ENCODE measurements around the gene SRGAP3.

Gene SRGAP3

GRCh38 chr3:9198899-9199335, 50.5 kb downstream of the SRGAP3 start:
- no peak for DNase-seq

GRCh38 chr3:9198261-9198660, 51.2 kb downstream of the SRGAP3 start:
- no peak for DNase-seq

GRCh38 chr3:9196020-9196419, 53.4 kb downstream of the SRGAP3 start:
- no peak for DNase-seq

- DNase-seq, result no peak
Measured at GRCh38 chr3:9195390-9195789, 54.1 kb downstream of the SRGAP3 start.

GRCh38 chr3:9194509-9195184, 54.8 kb downstream of the SRGAP3 start:
- DNase-seq, result no peak

GRCh38 chr3:9193633-9194195, 55.7 kb downstream of the SRGAP3 start:
- no peak for DNase-seq

- DNase-seq, result no peak
Measured at GRCh38 chr3:9193211-9193610, 56.2 kb downstream of the SRGAP3 start.

- DNase-seq, result no peak
Measured at GRCh38 chr3:9192248-9193025, 57.0 kb downstream of the SRGAP3 start.

- DNase-seq, result no peak
Measured at GRCh38 chr3:9190276-9190675, 59.2 kb downstream of the SRGAP3 start.

GRCh38 chr3:9188583-9188982, 60.9 kb downstream of the SRGAP3 start:
- DNase-seq, result no peak

GRCh38 chr3:9185701-9186100, 63.7 kb downstream of the SRGAP3 start:
- no peak for DNase-seq

GRCh38 chr3:9185046-9185445, 64.4 kb downstream of the SRGAP3 start:
- no peak for DNase-seq

GRCh38 chr3:9184461-9184835, 65.0 kb downstream of the SRGAP3 start:
- no peak for DNase-seq

GRCh38 chr3:9183811-9184460, 65.5 kb downstream of the SRGAP3 start:
- DNase-seq, result no peak

GRCh38 chr3:9183011-9183410, 66.4 kb downstream of the SRGAP3 start:
- DNase-seq, result no peak

- DNase-seq, result peak; percentile 29
Measured at GRCh38 chr3:9180764-9181117, 68.7 kb downstream of the SRGAP3 start.

GRCh38 chr3:9179826-9180763, 69.4 kb downstream of the SRGAP3 start:
- peak; percentile 24 for DNase-seq

GRCh38 chr3:9178697-9179096, 70.7 kb downstream of the SRGAP3 start:
- no peak for DNase-seq

GRCh38 chr3:9175421-9175820, 74.0 kb downstream of the SRGAP3 start:
- DNase-seq, result no peak

- no peak for DNase-seq
Measured at GRCh38 chr3:9173445-9173844, 76.0 kb downstream of the SRGAP3 start.

GRCh38 chr3:9172851-9173321, 76.6 kb downstream of the SRGAP3 start:
- DNase-seq, result no peak

- no peak for DNase-seq
Measured at GRCh38 chr3:9170851-9171160, 78.6 kb downstream of the SRGAP3 start.

Data from CD4-positive, alpha-beta T cell treated with Interleukin-17A for 4 hours (primary cell).